D721Med (cell line): ENCODE results near the gene TOLLIP.
"Not testable (repeated sequence)": the region's sequence is repeated elsewhere in the genome, so short reads cannot be mapped to it uniquely, and the experiment has no call there.

Experiments
- DNase-seq: peaks from one replicate; pipeline ENCODE4 v3.0.0; 2011; ENCODE audit warnings: low spot score; ENCODE audit not compliant: insufficient read length
- FAIRE-seq: peaks from 2 replicates; lab custom pipeline; 2011; peaks lifted over from hg19 to GRCh38; lab: Jason Lieb, UNC
- TF ChIP-seq, protein P1 (sequence below): IDR thresholded peaks from 2 replicates; pipeline ENCODE4 v1.5.1; 2012; ENCODE audit warnings: mild to moderate bottlenecking, control low read depth; ENCODE audit not compliant: insufficient read depth; ENCODE audit errors: missing control alignments

Gene TOLLIP

DNA sequence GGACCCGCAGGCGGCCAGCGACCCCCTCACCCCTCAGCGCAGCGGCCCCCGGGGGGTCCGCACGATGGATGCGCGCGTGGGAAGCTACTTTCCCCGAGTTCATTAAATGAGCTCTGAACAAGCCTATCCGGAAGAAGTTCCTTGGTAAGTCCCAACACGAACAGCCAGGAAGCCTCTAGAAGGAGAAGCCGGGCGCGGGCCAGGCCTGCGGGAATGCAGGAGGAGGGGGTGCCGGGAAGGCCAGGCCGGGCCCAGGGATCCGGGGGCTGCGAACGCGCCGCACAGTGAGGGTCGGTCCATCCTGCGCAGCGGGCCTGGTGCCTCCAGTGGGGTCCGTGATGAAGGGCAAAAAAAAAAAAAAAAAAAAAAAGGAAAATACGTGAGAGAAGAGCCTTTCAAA, 36.9 kb downstream of the TOLLIP start:
- DNase-seq (no peak), FAIRE-seq (no peak)
- TF ChIP-seq, protein P1, sequence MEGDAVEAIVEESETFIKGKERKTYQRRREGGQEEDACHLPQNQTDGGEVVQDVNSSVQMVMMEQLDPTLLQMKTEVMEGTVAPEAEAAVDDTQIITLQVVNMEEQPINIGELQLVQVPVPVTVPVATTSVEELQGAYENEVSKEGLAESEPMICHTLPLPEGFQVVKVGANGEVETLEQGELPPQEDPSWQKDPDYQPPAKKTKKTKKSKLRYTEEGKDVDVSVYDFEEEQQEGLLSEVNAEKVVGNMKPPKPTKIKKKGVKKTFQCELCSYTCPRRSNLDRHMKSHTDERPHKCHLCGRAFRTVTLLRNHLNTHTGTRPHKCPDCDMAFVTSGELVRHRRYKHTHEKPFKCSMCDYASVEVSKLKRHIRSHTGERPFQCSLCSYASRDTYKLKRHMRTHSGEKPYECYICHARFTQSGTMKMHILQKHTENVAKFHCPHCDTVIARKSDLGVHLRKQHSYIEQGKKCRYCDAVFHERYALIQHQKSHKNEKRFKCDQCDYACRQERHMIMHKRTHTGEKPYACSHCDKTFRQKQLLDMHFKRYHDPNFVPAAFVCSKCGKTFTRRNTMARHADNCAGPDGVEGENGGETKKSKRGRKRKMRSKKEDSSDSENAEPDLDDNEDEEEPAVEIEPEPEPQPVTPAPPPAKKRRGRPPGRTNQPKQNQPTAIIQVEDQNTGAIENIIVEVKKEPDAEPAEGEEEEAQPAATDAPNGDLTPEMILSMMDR: no peak

DNA sequence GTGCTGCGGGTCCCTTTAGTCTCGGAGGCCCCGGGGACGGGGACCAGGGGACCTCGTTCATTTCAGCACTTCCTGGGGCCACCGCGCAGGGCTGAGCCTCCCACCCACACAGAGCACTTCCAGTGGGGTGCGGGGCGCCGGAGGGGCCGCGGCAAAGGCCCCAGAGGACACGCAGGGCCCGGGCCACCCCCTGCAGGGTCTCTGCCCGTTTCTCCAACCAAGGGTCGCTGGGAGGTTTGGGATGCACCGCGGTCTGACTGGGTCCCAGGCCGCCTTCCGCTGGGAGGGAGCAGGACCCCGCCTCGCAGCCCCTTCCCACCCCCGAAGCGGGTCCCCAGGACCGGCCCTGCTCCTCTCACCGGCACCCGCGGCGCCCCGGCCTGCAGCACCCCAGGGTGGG, 37.5 kb downstream of the TOLLIP start:
- no peak for DNase-seq
- no peak for FAIRE-seq
- TF ChIP-seq, protein P1: no peak

DNA sequence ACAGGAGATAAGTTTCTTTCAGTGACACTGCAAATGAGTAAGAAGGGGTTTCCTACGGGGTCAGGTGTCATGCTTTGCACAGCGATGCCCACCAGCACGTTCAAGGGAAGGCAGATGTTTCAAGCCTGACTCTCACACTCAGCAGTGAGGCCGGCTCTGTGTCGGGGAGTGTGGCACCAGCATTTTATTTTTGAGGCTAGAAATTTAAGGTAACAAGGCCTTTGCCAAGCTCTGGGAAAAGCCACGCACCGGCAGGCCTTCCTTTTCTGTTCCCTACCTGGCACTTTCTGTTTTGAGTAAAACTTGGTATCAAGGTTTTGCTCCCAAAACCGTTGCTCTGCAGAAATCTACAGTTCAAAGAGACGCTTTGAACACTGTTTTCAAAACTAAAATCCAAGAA, 38.0 kb downstream of the TOLLIP start:
- FAIRE-seq: no peak
- TF ChIP-seq, protein P1: no peak
- no peak for DNase-seq

DNA sequence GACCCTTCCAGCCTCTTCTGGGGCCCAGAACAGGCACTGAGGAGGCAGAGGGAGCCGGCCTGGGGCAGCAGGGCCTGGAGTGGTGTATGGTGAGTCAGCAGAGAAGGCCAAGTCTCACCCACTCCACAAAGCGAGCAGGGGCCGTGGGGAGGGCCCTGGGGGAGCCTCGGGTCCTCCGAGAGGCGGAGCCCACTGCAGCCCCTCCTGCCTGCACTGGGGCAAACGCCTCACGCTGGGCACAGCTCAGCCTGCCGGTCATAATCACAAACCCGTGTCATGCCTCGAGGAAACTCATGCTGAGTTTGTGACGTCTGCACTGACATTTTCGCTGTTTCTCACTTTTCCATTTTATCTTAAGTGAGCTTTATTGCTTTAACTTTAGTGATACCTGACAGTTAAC, 38.4 kb downstream of the TOLLIP start:
- DNase-seq (no peak), FAIRE-seq (no peak)
- TF ChIP-seq, protein P1: no peak

DNA sequence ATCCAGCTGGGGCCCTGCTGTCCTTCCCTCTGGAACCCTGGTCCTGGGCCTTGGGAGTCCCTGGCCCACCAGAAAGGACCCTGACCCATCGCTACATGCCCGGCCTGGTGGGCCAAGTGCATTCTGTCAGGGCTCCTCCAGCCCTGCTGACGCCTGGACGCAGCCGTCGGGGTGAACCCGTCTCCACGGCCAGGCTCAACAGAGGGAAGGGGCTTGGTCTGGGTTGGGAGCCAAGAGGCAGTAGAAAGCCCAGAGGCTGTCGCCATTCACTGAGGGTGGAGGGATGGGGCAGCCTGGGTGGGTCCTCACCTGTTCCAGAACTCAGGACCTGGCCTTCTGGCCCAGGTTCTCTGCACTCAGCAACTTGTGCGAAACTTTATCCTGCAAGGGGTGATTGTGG, 39.0 kb downstream of the TOLLIP start:
- TF ChIP-seq, protein P1: no peak
- FAIRE-seq: no peak
- no peak for DNase-seq

DNA sequence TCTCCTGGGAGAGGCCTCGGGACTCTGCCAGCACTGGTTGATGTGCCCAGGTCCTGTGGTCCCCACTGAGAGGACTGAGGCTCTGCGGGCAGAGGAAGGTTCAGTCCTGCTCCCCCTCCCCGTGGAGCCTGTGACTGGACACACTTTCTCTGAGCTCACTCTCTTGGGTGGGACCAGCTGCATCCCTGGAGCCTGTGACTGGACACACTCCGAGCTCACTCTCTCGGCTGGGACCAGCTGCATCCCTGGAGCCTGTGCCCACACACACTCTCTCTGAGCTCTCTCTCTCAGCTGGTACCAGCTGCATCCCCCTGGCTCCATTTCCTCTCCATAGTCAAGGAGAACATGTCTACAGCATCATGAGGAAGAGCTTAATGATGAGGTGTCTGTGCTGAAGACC, 39.5 kb downstream of the TOLLIP start:
- FAIRE-seq (no peak), DNase-seq (no peak)
- TF ChIP-seq, protein P1: no peak

DNA sequence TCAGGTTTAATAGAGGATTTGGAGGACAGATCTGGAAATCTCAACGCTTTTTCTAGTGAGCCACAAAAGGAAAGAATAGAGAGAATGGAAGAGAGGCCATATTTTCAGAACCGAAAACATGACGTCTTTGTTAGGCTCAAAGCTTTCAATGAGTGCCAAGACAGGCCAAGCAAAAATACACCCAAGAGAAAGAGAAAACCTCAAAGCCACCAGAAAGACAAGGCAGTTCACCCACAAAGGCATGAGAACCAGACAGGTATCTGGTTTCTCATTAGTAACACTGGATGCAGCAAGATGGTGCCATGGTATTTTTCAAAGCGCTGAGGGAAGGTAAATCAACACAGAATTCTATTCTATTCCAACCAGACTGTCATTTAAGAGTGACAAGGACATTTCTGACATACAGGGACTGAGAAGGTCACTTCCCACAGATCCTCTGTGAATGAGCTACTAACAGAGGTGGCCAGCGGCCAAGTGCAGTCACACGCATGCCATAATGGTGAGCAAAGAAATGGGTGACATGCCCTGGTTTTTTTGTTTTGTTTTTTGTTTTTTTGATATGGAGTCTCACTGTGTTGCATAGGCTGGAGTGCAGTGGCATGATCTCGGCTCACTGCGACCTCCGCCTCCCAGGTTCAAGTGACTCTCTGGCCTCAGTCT, 41.9 kb downstream of the TOLLIP start:
- TF ChIP-seq, protein P1: no peak
- DNase-seq: no peak
- FAIRE-seq: no peak

DNA sequence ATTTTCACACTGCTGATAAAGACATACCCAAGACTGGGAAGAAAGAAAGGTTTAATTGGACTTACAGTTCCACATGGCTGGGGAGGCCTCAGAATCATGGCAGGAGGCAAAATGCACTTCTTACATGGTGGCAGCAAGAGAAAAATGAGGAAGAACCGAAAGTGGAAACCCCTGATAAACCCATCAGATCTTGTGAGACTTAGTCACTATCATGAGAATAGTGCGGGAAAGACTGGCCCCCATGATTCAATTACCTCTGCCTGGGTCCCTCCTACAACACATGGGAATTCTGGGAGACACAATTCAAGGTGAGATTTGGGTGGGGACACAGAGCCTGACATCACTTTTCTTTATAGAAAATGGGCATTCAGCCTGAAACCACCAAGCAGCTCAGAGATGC, 42.5 kb downstream of the TOLLIP start:
- not testable (repeated sequence) for DNase-seq, FAIRE-seq

DNA sequence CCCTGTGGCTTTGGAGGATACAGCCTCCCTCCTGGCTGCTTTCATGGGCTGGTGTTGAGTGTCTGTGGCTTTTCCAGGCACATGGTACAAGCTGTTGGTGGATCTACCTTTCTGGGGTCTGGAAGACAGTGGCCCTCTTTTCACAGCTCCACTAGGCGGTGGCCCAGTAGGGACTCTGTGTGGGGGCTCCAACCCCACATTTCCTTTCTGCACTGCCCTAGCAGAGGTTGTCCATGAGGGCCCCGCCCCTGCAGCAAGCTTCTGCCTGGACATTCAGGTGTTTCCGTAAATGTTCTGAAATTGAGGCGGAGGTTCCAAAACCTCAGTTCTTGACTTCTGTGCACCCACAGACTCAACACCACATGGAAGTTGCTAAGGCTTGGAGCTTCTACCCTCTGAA, 44.0 kb downstream of the TOLLIP start:
- not testable (repeated sequence) for DNase-seq, FAIRE-seq
